Large intestine (tissue), 3 donors: ENCODE measurements around the gene HTD2. TPM values are rescaled to one million over a fixed set of nuclear protein-coding genes. Genes with fewer than 3 reads are reported as not detected.
A peak's percentile ranks its signal among the peaks of the same experiment; 100 is the strongest.

Source experiments
- DNase-seq, 2 donors: peaks; one replicate each; pipeline versions ENCODE4 v3.0.0 to v3.0.0-alpha.2; 2013
- H3K27ac ChIP-seq: one replicate; pipeline ENCODE4 v1.5.1; 2013; ENCODE audit warnings: low read length
- H3K27me3 ChIP-seq: 2 replicates; pipeline ENCODE4 v1.6.1; 2013; ENCODE audit warnings: low read length; ENCODE audit not compliant: control insufficient read depth, insufficient read depth
- H3K36me3 ChIP-seq: 2 replicates; pipeline ENCODE4 v1.6.1; 2013; ENCODE audit warnings: low read length; ENCODE audit not compliant: control insufficient read depth, insufficient read depth
- H3K4me1 ChIP-seq: one replicate; pipeline ENCODE4 v1.6.1; 2013; ENCODE audit warnings: low read length; ENCODE audit not compliant: control insufficient read depth, insufficient read depth
- H3K4me3 ChIP-seq: one replicate; pipeline ENCODE4 v1.5.1; 2013; ENCODE audit warnings: low read length
- H3K9me3 ChIP-seq: one replicate; pipeline ENCODE4 v1.6.1; 2013; ENCODE audit warnings: mild to moderate bottlenecking, low read depth, low read length, moderate library complexity; ENCODE audit not compliant: control insufficient read depth
- WGBS: methylation state at CpG from one replicate; pipeline ENCODE4 v1.1.5; 2013; ENCODE audit warnings: low lambda C conversion rate; ENCODE audit not compliant: insufficient coverage; 5-methylcytosine and 5-hydroxymethylcytosine counted together
- polyA plus RNA-seq: library from polyadenylated mRNA; unstranded; fragments of 120-200 nt; gene quantifications from one replicate; pipeline ENCODE4 v1.2.1, GENCODE V29; 2013

The HTD2 gene
- polyA plus RNA-seq, 1 donor: 14.7 TPM

- WGBS: 90% methylated on average over 2 of the region's 2 CpGs
- H3K27ac ChIP-seq: no peak overlapping the region
- DNase-seq: no peak
- H3K4me1 ChIP-seq: no peaks in the 10 kb centered on the region
- H3K9me3 ChIP-seq: no peaks in the 10 kb centered on the region
- peaks cover 46% of the 10 kb centered on the region for H3K36me3 ChIP-seq
- H3K4me3 ChIP-seq: no peak overlapping the region
- no peaks in the 10 kb centered on the region for H3K27me3 ChIP-seq
Measured at GRCh38 chr3:58317811-58318210, 11.5 kb downstream of the HTD2 start.

GRCh38 chr3:58321791-58322190 lies 15.5 kb downstream of the HTD2 start:
- WGBS: no CpG with 5 or more reads among the region's 7 CpGs
- Histone ChIP-seq H3K36me3 (peaks cover 23% of the 10 kb centered on the region), H3K27ac (no peak overlapping the region), H3K4me1 (peaks cover 5% of the 10 kb centered on the region), H3K9me3 (no peaks in the 10 kb centered on the region), H3K4me3 (no peak overlapping the region), H3K27me3 (no peaks in the 10 kb centered on the region)
- no peak for DNase-seq

GRCh38 chr3:58322793-58323192 lies 16.5 kb downstream of the HTD2 start:
- 100% methylated on average over 1 of the region's 1 CpG for WGBS
- no peaks in the 10 kb centered on the region for H3K9me3 ChIP-seq
- no peak overlapping the region for H3K4me3 ChIP-seq
- peaks cover 17% of the 10 kb centered on the region for H3K36me3 ChIP-seq
- no peak for DNase-seq
- H3K27me3 ChIP-seq: peaks cover 6% of the 10 kb centered on the region
- no peak overlapping the region for H3K27ac ChIP-seq
- H3K4me1 ChIP-seq: peaks cover 5% of the 10 kb centered on the region

- H3K9me3 ChIP-seq: no peaks in the 10 kb centered on the region
- 79% methylated on average over 3 of the region's 3 CpGs for WGBS
- no peak overlapping the region for H3K27ac ChIP-seq
- H3K4me3 ChIP-seq: no peak overlapping the region
- peaks cover 5% of the 10 kb centered on the region for H3K4me1 ChIP-seq
- peaks cover 7% of the 10 kb centered on the region for H3K27me3 ChIP-seq
- DNase-seq: no peak
- H3K36me3 ChIP-seq: peaks cover 9% of the 10 kb centered on the region
Measured at GRCh38 chr3:58323529-58324390, 17.4 kb downstream of the HTD2 start.

- WGBS: no CpG with 5 or more reads among the region's 7 CpGs
- H3K36me3 ChIP-seq: peaks cover 4% of the 10 kb centered on the region
- DNase-seq: no peak
- H3K4me3 ChIP-seq: no peak overlapping the region
- H3K27me3 ChIP-seq: peaks cover 7% of the 10 kb centered on the region
- no peak overlapping the region for H3K27ac ChIP-seq
- peaks cover 5% of the 10 kb centered on the region for H3K4me1 ChIP-seq
- no peaks in the 10 kb centered on the region for H3K9me3 ChIP-seq
Measured at GRCh38 chr3:58324391-58325390, 18.4 kb downstream of the HTD2 start.

- Histone ChIP-seq H3K4me1 (peaks cover 5% of the 10 kb centered on the region), H3K27me3 (peaks cover 7% of the 10 kb centered on the region), H3K27ac (no peak overlapping the region), H3K4me3 (no peak overlapping the region), H3K36me3 (peaks cover 4% of the 10 kb centered on the region), H3K9me3 (no peaks in the 10 kb centered on the region)
- peak in 1 of 2 donors; percentile 69 for DNase-seq
- WGBS: no CpG with 5 or more reads among the region's 2 CpGs
Measured at GRCh38 chr3:58325525-58325992, 19.2 kb downstream of the HTD2 start.

GRCh38 chr3:58326267-58326900 lies 20.1 kb downstream of the HTD2 start:
- Histone ChIP-seq H3K27me3 (peaks cover 7% of the 10 kb centered on the region), H3K9me3 (no peaks in the 10 kb centered on the region), H3K4me1 (peaks cover 5% of the 10 kb centered on the region), H3K36me3 (peaks cover under 1% of the 10 kb centered on the region), H3K27ac (no peak overlapping the region), H3K4me3 (no peak overlapping the region)
- WGBS: no CpG with 5 or more reads among the region's 8 CpGs
- DNase-seq: no peak

- no peaks in the 10 kb centered on the region for H3K36me3 ChIP-seq
- no peak overlapping the region for H3K27ac ChIP-seq
- no peaks in the 10 kb centered on the region for H3K9me3 ChIP-seq
- H3K4me1 ChIP-seq: peaks cover 5% of the 10 kb centered on the region
- no peak for DNase-seq
- peaks cover 16% of the 10 kb centered on the region for H3K27me3 ChIP-seq
- WGBS: 88% methylated on average over 1 of the region's 8 CpGs
- H3K4me3 ChIP-seq: no peak overlapping the region
Measured at GRCh38 chr3:58329150-58329921, 23.0 kb downstream of the HTD2 start.

- H3K36me3 ChIP-seq: no peaks in the 10 kb centered on the region
- DNase-seq: no peak
- H3K27me3 ChIP-seq: peaks cover 16% of the 10 kb centered on the region
- H3K9me3 ChIP-seq: no peaks in the 10 kb centered on the region
- no peak overlapping the region for H3K27ac ChIP-seq
- H3K4me3 ChIP-seq: no peak overlapping the region
- peaks cover 5% of the 10 kb centered on the region for H3K4me1 ChIP-seq
- WGBS: 100% methylated on average over 1 of the region's 5 CpGs
Measured at GRCh38 chr3:58329922-58330413, 23.6 kb downstream of the HTD2 start.
